Retina (tissue), 1 donor: ENCODE results near the gene ANKK1.
A peak's percentile ranks its signal among the peaks of the same experiment; 100 is the strongest.

Experiments used
- DNase-seq: peaks from one replicate; pipeline ENCODE4 v3.0.0-alpha.2; 2016

ANKK1 gene, protein sequence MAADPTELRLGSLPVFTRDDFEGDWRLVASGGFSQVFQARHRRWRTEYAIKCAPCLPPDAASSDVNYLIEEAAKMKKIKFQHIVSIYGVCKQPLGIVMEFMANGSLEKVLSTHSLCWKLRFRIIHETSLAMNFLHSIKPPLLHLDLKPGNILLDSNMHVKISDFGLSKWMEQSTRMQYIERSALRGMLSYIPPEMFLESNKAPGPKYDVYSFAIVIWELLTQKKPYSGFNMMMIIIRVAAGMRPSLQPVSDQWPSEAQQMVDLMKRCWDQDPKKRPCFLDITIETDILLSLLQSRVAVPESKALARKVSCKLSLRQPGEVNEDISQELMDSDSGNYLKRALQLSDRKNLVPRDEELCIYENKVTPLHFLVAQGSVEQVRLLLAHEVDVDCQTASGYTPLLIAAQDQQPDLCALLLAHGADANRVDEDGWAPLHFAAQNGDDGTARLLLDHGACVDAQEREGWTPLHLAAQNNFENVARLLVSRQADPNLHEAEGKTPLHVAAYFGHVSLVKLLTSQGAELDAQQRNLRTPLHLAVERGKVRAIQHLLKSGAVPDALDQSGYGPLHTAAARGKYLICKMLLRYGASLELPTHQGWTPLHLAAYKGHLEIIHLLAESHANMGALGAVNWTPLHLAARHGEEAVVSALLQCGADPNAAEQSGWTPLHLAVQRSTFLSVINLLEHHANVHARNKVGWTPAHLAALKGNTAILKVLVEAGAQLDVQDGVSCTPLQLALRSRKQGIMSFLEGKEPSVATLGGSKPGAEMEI

GRCh38 chr11:113387605-113388211 lies at the start of gene ANKK1:
TSS of gene ANKK1 (plus strand) at chr11:113387779. CDS start at chr11:113387885, 106 bp downstream.
- peak; percentile 64 for DNase-seq

DNA sequence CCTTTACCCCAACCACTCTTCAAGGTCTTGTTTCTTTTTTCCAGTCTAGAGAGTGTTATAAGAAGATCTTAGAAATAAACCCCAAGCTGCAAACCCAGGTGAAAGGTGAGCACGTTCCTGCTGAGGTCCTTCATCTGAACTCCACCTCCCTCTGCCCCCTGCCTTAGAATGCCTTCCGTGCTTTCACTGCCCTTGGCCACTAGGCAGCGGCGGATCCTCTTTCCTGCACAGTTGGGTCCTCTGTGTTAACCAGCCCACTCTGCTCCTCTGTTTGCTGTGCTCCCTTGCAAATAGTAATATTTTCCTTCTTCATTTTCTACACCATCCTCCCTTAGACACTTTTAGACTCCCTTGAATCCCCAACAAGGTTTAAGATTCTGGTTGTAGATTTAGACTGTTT lies 48.8 kb upstream of the ANKK1 start:
- no peak for DNase-seq

DNA sequence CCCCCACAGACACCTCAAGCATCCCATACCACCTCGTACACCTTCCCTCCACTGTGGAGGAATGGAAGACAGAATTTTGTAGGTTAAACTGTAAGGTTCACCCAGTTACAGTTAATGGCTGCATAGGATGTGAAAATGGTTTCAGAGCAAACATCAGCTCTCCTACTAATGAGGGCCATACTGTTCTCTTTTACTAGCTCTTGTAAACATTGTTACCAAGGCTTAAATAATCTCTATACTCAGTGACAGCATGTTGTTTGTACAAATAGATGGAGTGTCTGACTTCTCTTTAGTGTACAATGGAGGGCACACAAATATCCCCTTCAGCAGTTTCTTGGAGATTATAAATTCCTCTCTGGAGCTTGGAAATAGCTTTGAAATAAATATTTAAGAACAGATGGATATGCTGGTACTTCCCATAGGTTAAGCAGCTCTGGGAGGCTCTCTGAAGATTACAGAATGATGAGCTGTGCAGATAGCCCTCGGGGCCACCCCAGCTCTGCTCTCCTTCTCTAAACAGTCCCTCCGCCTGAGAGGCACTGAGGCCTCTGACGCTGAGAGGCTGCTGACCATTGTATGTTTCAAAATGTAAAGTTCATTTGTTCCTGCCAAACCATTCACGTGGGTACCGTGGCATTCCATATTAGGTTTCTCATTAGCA lies 47.5 kb upstream of the ANKK1 start:
- DNase-seq: no peak

GRCh38 chr11:113341388-113342165 lies 46.0 kb upstream of the ANKK1 start:
- DNase-seq: no peak

GRCh38 chr11:113345978-113346377 lies 41.6 kb upstream of the ANKK1 start:
- DNase-seq: no peak

DNA sequence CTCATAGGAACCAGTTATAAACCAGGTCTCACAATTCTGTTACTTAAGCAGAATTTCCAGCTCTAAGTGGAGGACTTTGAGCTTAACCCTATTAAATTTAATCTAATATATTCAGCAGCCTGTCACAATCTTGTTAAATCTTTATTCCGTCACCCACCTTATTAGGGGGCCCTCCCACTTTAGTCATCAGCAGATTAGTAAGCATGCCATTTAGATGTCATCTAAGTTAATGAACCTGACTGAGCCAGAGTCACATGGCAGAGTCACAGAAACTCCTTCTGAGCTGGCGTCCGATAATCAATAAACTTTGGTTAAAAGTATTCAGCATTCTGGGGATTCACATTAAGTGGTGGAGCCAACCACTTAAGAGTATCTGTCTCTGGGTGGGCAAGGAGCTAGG lies 38.1 kb upstream of the ANKK1 start:
- no peak for DNase-seq

GRCh38 chr11:113350336-113351067 lies 37.1 kb upstream of the ANKK1 start:
- DNase-seq: no peak

DNA sequence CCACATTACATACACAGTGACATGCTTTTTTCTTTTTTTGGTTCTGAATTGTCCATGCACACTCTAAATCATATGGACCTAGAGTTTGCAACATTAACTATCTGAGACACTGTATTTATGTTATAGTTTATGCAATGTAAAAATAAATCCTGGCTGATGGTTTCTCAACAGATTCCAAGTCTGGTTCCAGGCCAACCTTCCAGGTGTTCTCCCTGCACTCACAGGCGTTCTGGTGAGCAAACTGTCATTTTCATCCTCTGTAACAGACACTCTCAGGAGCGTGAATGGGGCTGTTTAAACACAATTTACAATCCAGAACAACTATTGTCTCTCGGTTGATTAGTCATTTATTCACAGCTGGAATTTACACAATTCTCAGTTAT lies 36.5 kb upstream of the ANKK1 start:
- no peak for DNase-seq

GRCh38 chr11:113351480-113351879 lies 36.1 kb upstream of the ANKK1 start:
- no peak for DNase-seq

DNA sequence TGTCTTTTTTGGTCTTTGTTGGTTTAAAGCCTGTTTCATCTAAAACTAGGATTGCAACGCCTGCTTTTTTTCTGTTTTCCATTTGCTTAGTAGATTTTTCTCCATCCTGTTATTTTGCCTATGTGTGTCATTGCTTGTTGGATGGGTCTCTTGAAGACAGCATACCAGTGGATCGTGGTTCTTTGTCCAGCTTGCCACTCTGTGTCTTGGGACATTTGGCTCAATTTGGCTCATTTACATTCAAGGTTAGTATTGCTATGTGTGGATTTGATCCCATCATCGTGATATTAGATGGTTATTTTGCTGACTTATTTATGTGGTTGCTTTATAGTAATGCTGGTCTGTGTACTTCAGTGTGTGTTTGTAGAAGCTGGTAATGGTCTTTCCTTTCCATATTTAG lies 31.4 kb upstream of the ANKK1 start:
- DNase-seq: no peak

DNA sequence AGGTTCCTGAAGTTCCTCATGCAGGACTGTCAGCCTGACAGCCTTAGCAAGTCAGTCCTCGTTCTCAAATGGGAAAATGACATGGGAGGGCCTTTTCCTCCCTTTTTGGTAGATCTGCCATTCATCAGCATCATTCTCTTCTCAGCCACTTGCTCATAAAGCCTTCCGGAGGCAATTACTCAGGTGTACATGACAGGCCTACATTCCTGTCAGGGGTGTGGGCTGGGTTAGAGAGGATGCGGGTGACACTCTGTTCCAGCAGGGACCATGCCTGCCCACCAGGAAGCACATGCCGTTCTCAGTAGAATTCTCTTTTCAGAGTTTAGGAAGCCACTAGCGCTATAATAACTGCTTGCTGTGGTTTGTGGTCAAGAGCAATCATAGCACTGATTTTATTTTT lies 24.2 kb upstream of the ANKK1 start:
- no peak for DNase-seq

DNA sequence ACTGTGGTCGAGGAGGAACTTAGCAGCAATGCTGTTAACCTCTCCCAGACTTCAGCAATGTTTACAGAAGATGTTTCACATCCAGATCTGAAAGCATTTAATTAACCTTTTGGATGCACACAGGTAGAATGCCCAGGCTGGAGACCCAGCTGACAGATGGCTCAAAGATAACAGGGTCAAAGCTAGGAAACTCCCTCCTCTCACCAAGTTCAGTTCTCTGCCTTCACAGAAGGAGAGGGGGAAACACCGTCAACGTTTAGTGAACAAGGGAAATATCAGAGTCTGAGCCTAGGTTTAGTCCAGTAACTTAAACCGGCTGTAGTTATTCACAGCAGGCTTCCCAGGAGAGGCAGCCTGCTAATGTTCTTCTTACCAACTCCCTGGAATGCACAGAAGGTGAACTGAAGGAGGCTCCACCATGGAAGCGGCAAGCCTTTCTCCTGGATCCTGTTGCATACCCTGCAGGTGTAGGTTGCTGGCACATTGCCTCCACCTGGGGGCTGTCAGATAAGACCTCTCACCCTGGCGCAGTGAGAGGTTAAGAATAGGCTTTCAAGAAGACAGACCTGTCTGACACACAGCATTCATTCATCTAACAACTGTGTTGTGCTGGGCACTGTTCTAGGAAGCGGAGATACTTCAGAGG lies 23.5 kb upstream of the ANKK1 start:
- no peak for DNase-seq

DNA sequence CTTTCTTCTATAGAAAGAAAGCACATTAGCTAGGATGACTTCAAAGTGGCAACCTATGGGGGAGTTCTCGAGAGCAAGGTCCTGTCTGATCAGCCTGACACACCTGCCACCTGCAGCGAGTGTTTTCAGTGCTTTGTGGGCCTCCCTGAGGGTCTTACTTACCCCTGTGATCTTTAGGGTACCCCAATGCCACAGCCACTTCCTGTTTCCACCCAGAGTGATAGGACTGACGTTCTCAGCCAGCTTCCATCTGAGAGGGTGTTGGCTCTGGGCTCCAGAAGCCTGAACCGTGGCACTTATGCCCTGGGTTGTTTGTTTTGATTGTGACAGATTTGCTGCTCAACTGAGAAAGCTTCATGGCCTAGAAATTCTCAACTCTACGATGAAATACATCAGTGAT lies 21.7 kb upstream of the ANKK1 start:
- no peak for DNase-seq

DNA sequence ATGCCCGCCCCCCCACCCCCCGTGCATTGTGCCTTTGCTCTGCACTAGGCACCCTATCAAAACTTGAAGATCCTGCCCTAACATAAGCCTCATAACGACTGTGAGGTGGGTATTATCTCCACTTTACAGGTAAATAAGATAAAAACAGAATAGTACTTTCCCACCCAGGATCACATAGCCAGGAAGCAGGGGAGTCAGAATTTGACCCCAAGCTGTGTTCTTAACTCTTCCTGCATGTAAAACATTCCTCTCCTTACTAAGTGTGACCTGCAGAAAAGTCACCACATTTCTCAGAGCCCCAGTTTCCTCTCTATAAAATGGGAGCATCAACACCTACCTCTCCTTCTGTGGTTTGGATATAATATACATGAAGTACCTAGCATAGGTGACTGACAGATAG lies 18.2 kb upstream of the ANKK1 start:
- DNase-seq: no peak

DNA sequence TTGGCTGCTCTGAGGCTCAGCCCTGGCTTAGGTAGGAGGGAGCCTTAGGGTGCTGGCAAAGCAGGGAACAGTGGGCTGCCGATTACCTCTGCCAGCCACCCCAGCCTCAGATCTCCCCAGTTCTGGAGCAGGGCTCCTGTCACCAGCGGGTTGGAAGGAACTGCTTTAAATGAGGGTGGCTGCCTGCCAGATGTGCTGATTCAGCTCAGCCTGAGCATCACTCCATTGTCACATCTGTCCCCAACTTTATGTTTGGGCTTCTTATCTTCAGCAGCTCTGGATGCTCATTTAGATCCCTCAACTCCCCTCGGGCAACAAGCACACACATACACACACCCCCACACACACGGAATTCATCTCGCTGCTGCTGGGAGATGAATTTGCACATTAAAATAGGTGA lies 16.9 kb upstream of the ANKK1 start:
- no peak for DNase-seq

DNA sequence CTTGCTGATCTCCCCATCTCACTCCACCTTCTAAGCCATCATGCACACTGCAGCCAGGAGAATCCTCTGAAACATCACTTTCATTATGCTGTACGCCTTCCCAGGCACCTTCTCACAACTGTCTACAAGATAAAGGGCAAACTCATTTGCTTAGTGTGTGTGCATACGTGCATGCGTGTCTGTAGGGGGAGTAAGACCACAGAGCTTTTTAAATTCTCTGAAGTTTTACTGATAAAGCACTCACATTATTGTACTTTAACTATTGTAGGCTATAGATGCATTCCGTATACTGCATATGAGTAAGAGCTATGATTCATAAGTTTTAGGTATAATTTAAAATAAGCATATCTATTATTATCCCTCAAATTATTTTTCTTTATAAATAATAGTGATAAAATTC lies 15.3 kb upstream of the ANKK1 start:
- DNase-seq: no peak

DNA sequence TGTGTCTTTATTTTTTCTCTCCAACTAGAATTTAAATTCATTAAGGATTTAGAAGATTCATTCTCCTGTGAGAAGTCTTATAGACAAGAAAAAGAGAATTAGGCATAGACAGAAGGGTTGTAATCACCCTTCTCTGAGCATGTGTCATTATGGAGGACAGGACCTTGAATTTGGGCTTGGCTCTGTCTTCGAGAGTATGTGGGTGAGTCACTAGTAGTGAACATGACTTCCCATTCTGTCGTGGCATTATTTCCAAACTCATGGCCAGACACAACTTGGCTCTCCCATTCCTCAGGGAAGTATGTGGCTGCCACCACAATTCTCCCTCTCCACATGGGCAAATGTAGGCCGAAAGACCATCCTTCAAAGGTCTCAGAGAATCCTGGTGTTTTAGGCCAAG lies 14.3 kb upstream of the ANKK1 start:
- no peak for DNase-seq

- DNase-seq: no peak
Measured at GRCh38 chr11:113373981-113374560, 13.5 kb upstream of the ANKK1 start.

DNA sequence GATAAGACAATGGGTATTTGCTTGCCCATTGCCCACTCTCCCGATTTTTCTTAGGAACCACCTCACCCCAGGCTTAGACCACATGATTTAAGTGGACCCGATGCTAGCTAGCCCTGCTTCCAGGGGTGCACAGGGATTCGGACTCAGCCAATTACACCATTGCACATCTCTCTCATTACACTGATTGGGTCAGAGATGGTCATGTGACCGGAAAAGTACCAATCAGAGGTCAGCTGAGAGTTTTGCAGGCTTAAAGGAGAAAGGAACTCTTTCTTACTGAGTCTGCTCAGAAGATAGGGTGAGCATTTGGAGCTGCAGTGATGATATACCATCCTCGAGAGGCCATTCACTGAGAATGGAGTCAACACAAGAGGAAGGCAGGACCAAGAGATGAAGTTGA lies 12.2 kb upstream of the ANKK1 start:
- DNase-seq: no peak

DNA sequence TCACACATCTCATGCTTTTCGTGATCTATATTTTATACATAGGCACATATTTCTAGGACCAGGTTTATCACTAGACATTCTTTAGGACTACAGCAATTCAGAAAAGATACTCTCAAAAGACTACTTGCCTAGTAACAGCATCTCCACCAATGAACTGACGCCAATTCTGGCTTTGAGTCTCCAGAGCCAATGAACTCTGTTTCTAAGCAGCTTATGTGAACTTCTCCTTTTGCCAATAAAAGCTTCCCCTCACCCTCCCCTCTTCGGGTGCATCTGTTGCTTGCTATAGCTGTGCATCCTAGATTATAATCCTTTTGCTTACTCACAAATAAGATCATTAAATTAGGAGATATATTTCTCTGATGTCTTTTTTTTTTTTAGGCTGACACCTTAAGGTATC lies 11.4 kb upstream of the ANKK1 start:
- DNase-seq: no peak
